Measurements from ENCODE around the gene B4GALT5. TPM values are rescaled to one million over a fixed set of nuclear protein-coding genes. Genes with fewer than 3 reads are reported as not detected.

The B4GALT5 gene
- polyA plus RNA-seq, 1 of the 3 experiments (the other 2 are of a cell fraction) = 35.1 TPM

- TF ChIP-seq, protein P1, sequence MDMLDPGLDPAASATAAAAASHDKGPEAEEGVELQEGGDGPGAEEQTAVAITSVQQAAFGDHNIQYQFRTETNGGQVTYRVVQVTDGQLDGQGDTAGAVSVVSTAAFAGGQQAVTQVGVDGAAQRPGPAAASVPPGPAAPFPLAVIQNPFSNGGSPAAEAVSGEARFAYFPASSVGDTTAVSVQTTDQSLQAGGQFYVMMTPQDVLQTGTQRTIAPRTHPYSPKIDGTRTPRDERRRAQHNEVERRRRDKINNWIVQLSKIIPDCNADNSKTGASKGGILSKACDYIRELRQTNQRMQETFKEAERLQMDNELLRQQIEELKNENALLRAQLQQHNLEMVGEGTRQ (IDR thresholded peaks at IDR 0.05; ENCODE audit: borderline replicate concordance, low read depth, low read length) = no peak
- TF ChIP-seq MAX (IDR thresholded peaks at IDR 0.05; ENCODE audit: low read depth) (no peak), REST (IDR thresholded peaks at IDR 0.05; ENCODE audit: low read depth, low read length) (no peak)
Measured at GRCh38 chr20:49753133-49753532, 39.5 kb upstream of the B4GALT5 start (continued).

- WGBS (ENCODE audit: low lambda C conversion rate) = 63% methylated on average over 5 of the region's 5 CpGs
- peaks cover 6 to 8% of the 10 kb centered on the region in 2 experiments; a peak in 3 of 4 replicates for H3K4me1 ChIP-seq (ENCODE audit: control insufficient read depth in 1 of 2, insufficient read depth in 2 of 2, low read depth in 1 of 2, low read length in 1 of 2)
- POLR2A ChIA-PET = no interaction called here
- no peak overlapping the region for H3K4me3 ChIP-seq (ENCODE audit: low read depth in 2 of 2, low read length in 1 of 2)
- H4K20me1 ChIP-seq (ENCODE audit: insufficient read depth) = no peaks in the 10 kb centered on the region
- TF ChIP-seq FOSL2 (IDR thresholded peaks at IDR 0.05; ENCODE audit: borderline replicate concordance, low read depth) = no peak
- TF ChIP-seq MAX (IDR thresholded peaks at IDR 0.05; ENCODE audit: low read depth) = no peak
- TF ChIP-seq POLR2AphosphoS5 (IDR thresholded peaks at IDR 0.05; ENCODE audit: low read depth, low read length) = no peak
- TF ChIP-seq JUND (IDR thresholded peaks at IDR 0.05) = no peak
- no peak for TF ChIP-seq GATA2 (CRISPR knock-in tag; IDR thresholded peaks at IDR 0.05)
- no peak for TF ChIP-seq SMC3 (IDR thresholded peaks at IDR 0.05; ENCODE audit: low read depth, low read length)
- no peak for TF ChIP-seq MEF2A (IDR thresholded peaks at IDR 0.05; ENCODE audit: borderline replicate concordance, low read depth)
- H3F3A ChIP-seq (replicated peaks; ENCODE audit: insufficient read depth) = no peaks in the 10 kb centered on the region
- CTCF ChIA-PET = interaction anchor here (1.9 kb wide), 1 partner anchor 94 kb away, joined by 6 read pairs; no protein-coding TSS in a partner anchor
- no peaks in the 10 kb centered on the region for H3K36me3 ChIP-seq (replicated peaks in 1 of 2; ENCODE audit: control insufficient read depth in 1 of 2, insufficient read depth in 2 of 2, low read length in 1 of 2)
- H3K79me2 ChIP-seq (ENCODE audit: insufficient read depth) = no peaks in the 10 kb centered on the region
- no peak overlapping the region for H3K4me2 ChIP-seq
- H2AFZ ChIP-seq (ENCODE audit: low read depth) = no peak overlapping the region
- H3K9me2 ChIP-seq = no peaks in the 10 kb centered on the region
- H3K9me3 ChIP-seq = no peaks in the 10 kb centered on the region
- H3K27ac ChIP-seq (ENCODE audit: low read depth in 2 of 2, low read length in 1 of 2) = no peak overlapping the region
- no peaks in the 10 kb centered on the region for H3K27me3 ChIP-seq (ENCODE audit: insufficient read depth)
- no peak for DNase-seq
- H3K9ac ChIP-seq = no peak overlapping the region
Measured at GRCh38 chr20:49752201-49752903, 38.7 kb upstream of the B4GALT5 start.

Data from SK-N-SH (cell line).